ENCODE results near the gene HSD3B1. TPM values are rescaled to one million over a fixed set of nuclear protein-coding genes. Genes with fewer than 3 reads are reported as not detected.

HSD3B1 gene
- polyA plus RNA-seq, 2 of the 4 experiments (the other 2 are of a cell fraction) = not detected

DNA sequence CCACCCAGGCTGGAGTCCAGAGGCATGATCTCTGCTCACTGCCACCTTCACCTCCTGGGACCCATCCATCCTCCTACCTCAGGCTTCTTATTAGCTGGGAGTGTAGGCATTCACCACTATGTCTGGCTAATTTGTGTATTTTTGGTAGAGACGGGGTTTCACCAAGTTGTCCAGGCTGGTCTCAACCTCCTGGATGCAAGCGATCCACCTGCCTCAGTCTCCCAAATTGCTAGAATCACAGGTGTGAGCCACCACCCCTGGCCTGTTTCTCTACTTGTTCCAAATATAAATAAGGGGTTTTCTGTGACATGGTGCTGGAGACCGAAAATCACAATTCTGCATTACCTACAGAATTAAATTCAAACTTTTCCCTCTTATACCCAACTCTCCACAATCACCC, 36.6 kb upstream of the HSD3B1 start:
- Histone ChIP-seq H3K4me1 (no peaks in the 10 kb centered on the region), H3K4me3 (no peak overlapping the region), H3K4me2 (no peak overlapping the region), H3K9me3 (no peaks in the 10 kb centered on the region), H3K27ac (no peak overlapping the region)
- DNase-seq (ENCODE audit: low read depth in 1 of 2, low spot score in 1 of 2) (no peak), FAIRE-seq (no peak), ATAC-seq (no peak)
- ChIA-PET CTCF (no interaction called here), POLR2A (no interaction called here)
- WGBS (ENCODE audit: missing lambda C conversion rate) = 12% methylated on average over 3 of the region's 3 CpGs
- no peak for TF ChIP-seq EP300 (IDR thresholded peaks at IDR 0.05)
- TF ChIP-seq SMC3 (IDR thresholded peaks at IDR 0.05) = no peak
- TF ChIP-seq MAFK (IDR thresholded peaks at IDR 0.05; ENCODE audit: partially characterized antibody) = no peak
- TF ChIP-seq SREBF2 (IDR thresholded peaks at IDR 0.05) = no peak
- TF ChIP-seq CEBPB (IDR thresholded peaks at IDR 0.05) = no peak
- TF ChIP-seq POLR2AphosphoS2 (conservative IDR thresholded peaks at IDR 0.05; ENCODE audit: low read length) = no peak
- TF ChIP-seq MAZ (IDR thresholded peaks at IDR 0.05; ENCODE audit: borderline replicate concordance, low read depth, low read length) = no peak
- no peak for TF ChIP-seq RARB (CRISPR knock-in tag; IDR thresholded peaks at IDR 0.05)
- TF ChIP-seq, protein P1, sequence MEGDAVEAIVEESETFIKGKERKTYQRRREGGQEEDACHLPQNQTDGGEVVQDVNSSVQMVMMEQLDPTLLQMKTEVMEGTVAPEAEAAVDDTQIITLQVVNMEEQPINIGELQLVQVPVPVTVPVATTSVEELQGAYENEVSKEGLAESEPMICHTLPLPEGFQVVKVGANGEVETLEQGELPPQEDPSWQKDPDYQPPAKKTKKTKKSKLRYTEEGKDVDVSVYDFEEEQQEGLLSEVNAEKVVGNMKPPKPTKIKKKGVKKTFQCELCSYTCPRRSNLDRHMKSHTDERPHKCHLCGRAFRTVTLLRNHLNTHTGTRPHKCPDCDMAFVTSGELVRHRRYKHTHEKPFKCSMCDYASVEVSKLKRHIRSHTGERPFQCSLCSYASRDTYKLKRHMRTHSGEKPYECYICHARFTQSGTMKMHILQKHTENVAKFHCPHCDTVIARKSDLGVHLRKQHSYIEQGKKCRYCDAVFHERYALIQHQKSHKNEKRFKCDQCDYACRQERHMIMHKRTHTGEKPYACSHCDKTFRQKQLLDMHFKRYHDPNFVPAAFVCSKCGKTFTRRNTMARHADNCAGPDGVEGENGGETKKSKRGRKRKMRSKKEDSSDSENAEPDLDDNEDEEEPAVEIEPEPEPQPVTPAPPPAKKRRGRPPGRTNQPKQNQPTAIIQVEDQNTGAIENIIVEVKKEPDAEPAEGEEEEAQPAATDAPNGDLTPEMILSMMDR (IDR thresholded peaks at IDR 0.05) = no peak
- TF ChIP-seq, protein P2, sequence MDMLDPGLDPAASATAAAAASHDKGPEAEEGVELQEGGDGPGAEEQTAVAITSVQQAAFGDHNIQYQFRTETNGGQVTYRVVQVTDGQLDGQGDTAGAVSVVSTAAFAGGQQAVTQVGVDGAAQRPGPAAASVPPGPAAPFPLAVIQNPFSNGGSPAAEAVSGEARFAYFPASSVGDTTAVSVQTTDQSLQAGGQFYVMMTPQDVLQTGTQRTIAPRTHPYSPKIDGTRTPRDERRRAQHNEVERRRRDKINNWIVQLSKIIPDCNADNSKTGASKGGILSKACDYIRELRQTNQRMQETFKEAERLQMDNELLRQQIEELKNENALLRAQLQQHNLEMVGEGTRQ (IDR thresholded peaks at IDR 0.05) = no peak
- no peak for TF ChIP-seq NFE2L2 (conservative IDR thresholded peaks at IDR 0.05; ENCODE audit: low read length)
- TF ChIP-seq RCOR1 (IDR thresholded peaks at IDR 0.05; ENCODE audit: low read depth, low read length) = no peak
- no peak for TF ChIP-seq RNF2 (IDR thresholded peaks at IDR 0.05; ENCODE audit: borderline replicate concordance, low read depth)
- TF ChIP-seq, protein P3, sequence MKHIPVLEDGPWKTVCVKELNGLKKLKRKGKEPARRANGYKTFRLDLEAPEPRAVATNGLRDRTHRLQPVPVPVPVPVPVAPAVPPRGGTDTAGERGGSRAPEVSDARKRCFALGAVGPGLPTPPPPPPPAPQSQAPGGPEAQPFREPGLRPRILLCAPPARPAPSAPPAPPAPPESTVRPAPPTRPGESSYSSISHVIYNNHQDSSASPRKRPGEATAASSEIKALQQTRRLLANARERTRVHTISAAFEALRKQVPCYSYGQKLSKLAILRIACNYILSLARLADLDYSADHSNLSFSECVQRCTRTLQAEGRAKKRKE (CRISPR knock-in tag; IDR thresholded peaks at IDR 0.05; ENCODE audit: low read depth) = no peak
- no peak for TF ChIP-seq HDAC2 (IDR thresholded peaks at IDR 0.05)
- TF ChIP-seq JUN (IDR thresholded peaks at IDR 0.05) = no peak
- no peak for TF ChIP-seq PHF8 (IDR thresholded peaks at IDR 0.05; ENCODE audit: borderline replicate concordance, low read depth)

DNA sequence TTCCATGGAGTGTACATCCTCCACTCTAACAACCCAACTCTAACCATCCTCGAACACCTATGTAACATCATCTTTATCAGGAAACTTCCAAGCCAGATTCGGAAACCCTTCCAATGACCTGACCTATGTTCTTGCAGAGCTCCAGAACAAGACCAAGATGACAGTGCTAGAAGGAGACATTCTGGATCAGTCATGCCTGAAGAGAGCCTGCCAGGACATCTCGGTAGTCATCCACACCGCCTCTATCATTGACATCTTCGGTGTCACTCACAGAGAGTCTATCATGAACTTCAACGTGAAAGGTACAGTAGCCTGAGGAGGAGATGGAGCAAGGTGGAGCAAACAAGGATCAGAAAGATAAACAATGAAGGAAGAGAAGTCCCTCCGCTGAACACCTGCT, 36.1 kb upstream of the HSD3B1 start:
- CTCF ChIA-PET = no interaction called here
- WGBS (ENCODE audit: missing lambda C conversion rate) = 31% methylated on average over 6 of the region's 7 CpGs
- DNase-seq (ENCODE audit: low read depth in 1 of 2, low spot score in 1 of 2) = no peak
- no peak for ATAC-seq
- no peaks in the 10 kb centered on the region for H3K4me1 ChIP-seq
- no peak overlapping the region for H3K4me2 ChIP-seq
- POLR2A ChIA-PET = no interaction called here
- TF ChIP-seq POLR2A (IDR thresholded peaks at IDR 0.05; ENCODE audit: low read length) = no peak
- no peak for TF ChIP-seq SREBF2 (IDR thresholded peaks at IDR 0.05)
- no peak for TF ChIP-seq BHLHE40 (IDR thresholded peaks at IDR 0.05; ENCODE audit: low read depth, low read length)
- TF ChIP-seq PHF8 (IDR thresholded peaks at IDR 0.05; ENCODE audit: borderline replicate concordance, low read depth) = no peak
- TF ChIP-seq POLR2AphosphoS2 (conservative IDR thresholded peaks at IDR 0.05; ENCODE audit: low read length) = no peak
- no peak for TF ChIP-seq TFCP2L1 (CRISPR knock-in tag; IDR thresholded peaks at IDR 0.05)
- no peak for TF ChIP-seq RARB (CRISPR knock-in tag; IDR thresholded peaks at IDR 0.05)
- TF ChIP-seq NR3C1 (IDR thresholded peaks at IDR 0.05) = no peak
- TF ChIP-seq KDM1A (IDR thresholded peaks at IDR 0.05; ENCODE audit: low read depth) = no peak
- TF ChIP-seq, protein P4, sequence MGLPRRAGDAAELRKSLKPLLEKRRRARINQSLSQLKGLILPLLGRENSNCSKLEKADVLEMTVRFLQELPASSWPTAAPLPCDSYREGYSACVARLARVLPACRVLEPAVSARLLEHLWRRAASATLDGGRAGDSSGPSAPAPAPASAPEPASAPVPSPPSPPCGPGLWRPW (IDR thresholded peaks at IDR 0.05) = no peak
- TF ChIP-seq SMC3 (IDR thresholded peaks at IDR 0.05) = no peak
- no peak for TF ChIP-seq CHD2 (IDR thresholded peaks at IDR 0.05; ENCODE audit: low read length, partially characterized antibody)
- TF ChIP-seq ZNF302 (CRISPR knock-in tag; IDR thresholded peaks at IDR 0.05) = no peak
- no peak overlapping the region for H3K27ac ChIP-seq
- no peak for FAIRE-seq
- no peaks in the 10 kb centered on the region for H3K9me3 ChIP-seq
- H3K4me3 ChIP-seq = no peak overlapping the region

All from A549 (cell line).